Epidermal melanocyte (primary cell): ENCODE data around the gene FMN1.
"Not testable (repeated sequence)": the region's sequence is repeated elsewhere in the genome, so short reads cannot be mapped to it uniquely, and the experiment has no call there.

Experiments
- DNase-seq: peaks from one replicate; pipeline ENCODE4 v3.0.0; 2011; ENCODE audit warnings: low spot score; ENCODE audit not compliant: insufficient read length

The FMN1 gene

DNA sequence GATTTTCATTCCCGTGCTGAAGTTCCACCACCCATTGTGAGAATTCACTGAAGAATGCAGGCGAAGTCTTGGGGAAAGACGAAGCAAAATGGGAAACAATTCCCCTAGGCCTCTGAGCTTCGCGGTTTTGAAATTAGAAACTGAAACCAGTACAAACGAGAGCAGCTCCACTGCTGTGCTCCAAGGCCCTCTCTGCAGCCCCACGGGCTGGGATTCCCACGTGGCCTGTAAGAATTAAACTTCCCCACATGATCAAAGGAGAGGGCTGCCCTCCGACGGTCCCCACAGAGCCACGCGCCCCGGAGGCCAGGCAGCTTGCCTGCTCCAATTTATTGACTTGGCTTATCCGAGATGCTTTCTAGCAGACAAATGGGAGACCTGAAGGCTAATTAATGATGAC is 332.8 kb downstream of the FMN1 start:
- DNase-seq: peak; percentile 40

DNA sequence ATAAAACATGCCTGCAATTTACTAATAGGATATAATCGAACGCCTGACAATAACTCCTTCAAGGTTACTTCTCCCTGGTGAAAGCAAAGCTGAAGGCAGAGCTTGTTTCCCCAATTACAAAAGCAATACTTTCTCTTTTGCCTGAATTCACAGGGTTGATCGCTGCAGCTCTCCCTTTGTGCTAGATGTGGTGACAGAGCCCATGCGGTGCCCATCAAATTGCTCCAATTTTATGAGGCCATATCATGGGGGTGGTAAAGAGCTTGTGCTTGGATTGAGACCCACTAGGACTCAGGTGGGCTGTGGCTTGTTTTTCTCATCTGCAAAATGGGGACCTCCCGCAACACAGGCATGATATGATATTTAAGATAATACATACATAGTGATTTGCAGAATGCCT is 333.3 kb downstream of the FMN1 start:
- DNase-seq: no peak

DNA sequence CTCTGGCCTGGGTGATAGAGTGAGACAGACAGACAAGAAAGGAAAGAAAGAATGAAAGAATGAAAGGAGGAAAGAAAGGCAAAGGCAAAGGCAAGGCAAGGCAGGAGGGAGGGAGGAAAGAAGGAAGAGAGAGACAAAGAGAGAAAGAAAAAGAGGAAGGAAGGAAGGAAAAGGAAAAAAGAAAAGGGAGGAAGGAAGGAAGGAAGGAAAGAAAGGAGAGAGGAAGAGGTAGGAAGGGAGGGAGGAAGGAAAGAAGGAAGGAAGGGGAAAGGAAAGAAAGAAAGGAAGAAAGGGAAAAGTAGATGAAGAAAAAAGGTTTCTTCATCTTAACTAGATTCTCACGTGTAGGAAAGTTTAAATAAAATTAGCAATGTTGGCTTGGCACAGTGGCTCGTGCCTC is 334.5 kb downstream of the FMN1 start:
- no peak for DNase-seq

DNA sequence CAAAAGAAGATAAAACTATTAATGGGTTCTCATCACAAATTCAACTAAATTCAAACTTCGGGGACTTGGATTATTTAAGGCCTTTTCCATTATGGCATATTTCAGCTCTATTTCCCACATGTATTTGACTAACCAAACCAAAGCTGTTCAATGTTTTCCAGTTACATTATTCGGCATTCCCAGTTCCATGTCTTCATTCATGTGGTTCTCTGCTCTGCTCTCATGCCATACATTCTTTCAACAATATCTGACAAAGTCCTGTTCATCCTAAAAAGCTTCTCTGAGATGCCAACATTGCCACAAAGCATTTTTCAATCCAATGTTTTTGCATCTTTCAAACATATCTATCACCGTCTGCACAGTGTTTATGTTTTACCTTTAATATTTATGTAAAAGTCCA is 335.3 kb downstream of the FMN1 start:
- DNase-seq: no peak

DNA sequence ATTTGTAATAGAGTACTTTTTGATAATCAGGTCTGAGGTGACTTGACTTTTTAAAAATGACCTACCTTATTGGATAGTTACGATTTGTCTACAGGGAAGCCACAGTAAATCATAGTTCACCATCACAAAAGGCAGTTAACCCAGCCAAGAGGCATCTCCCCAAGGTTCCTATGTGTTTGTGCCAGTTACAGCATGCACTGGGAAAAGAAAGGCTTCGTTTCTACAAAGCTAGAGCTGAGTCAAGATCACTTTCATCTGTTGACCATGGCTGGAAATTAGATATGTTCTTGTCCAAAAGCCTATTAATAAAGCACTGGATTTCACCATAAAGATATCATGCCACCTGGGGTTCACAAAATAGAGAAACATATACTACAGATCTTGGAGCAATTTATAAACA is 336.8 kb downstream of the FMN1 start:
- DNase-seq: no peak

DNA sequence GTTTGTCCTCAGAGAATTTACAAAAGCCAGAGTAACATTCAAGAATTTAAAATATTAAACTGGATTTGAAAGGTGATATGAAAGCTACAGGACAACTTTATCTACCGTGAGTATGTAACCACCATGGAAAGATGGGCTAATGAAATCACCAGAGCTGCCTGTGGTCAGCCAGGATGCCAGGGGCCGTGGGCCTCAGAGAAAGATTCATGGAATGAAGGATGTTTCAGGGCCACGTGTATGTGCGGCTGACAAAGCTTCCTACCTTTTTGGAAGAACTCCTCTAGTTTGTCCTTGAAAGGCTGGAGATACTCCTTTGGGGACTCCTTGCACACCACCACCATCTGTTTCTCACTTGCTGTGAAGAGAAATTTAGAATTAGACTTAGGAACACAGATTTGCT is 337.8 kb downstream of the FMN1 start:
- no peak for DNase-seq

DNA sequence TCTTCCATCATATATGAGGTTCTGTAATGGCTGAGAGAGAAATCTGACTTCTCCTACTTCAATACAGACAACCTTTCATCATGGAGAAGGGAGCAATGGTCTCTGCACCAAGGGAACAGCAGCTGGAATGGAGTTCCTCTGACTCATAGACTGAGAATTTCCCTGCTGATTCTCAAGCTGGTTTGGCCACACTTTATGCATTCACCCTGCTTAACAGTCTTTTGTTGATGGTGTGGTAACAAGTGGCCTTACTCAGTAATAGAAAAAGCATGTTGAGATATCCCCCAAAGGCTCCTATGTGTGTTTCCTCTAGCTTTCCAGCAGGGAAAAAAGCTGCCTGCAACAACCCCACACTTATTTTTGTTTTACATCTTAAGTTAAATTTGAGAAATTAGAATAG is 338.6 kb downstream of the FMN1 start:
- peak; percentile 40 for DNase-seq

DNA sequence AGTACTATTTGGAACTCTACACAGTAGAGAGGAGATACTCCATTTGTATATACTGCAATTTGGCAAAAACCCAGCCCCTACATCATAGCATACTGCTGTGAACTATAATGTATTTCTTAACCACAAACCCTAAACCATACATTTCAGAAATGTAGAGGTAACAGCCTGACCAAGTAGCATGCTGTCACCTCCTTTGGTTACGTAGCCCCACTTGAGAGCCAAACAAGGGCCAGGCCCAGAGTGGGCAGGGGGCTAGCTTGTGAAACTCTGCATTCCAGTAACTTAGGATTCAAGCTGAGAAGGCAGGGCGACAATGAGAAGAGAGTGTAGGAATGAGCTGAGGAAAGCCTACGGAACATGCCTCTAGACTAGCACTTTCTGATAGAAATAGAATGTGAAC is 340.9 kb downstream of the FMN1 start:
- no peak for DNase-seq

DNA sequence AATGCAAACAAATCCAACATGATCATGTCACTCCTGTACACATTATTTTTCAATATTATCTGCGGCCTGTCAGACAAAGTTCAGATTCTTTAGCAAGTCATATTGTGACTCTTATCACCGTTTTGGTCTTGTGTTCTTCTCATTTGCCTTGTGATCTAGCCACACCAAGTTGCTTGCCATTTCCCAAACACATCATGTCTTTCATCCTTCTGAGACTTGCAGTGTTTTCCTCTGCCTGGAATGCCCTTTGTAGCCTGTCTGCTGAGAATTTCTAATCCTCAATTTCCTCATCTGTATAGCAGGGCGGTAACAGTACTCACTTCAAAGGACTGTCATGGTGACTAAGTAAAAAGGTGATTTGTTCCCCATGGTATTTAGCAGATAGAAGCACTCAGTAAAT is 341.7 kb downstream of the FMN1 start:
- no peak for DNase-seq

DNA sequence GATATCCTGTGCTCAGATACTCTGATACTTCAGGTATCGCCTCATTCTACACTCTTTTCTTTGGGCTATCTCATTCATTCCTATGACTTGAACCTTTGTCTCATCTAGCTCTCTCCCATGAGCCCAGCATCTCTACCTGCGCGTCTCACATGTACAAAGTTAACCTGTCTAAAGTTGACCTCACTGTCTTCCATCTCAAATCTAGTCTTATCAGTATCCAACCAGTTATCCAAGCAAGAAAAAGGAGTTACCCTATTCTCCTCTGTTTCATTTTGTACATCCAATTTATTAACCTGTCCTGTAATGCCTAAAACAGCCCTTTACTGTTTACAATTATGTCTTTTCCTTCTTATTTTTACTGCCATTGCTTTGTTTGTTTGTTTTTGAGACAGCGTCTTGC is 342.5 kb downstream of the FMN1 start:
- no peak for DNase-seq

DNA sequence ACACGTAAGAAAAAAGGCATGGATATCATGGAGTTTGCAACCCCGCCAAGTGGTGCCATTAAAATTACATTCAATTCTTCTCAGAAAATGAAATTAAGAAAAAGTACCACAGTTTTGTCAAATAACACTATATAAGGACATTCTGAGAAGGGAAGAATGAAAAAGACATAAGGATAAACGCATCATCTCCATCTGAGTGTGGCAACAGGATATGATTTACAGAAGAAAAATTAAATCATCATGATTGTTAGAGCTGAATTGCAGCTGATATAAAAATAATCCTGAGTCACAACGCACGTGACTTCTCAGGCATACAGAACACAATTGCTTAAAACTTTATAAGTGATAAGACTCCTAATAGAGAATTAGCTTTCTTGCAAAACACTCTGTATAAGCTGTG is 342.9 kb downstream of the FMN1 start:
- no peak for DNase-seq

DNA sequence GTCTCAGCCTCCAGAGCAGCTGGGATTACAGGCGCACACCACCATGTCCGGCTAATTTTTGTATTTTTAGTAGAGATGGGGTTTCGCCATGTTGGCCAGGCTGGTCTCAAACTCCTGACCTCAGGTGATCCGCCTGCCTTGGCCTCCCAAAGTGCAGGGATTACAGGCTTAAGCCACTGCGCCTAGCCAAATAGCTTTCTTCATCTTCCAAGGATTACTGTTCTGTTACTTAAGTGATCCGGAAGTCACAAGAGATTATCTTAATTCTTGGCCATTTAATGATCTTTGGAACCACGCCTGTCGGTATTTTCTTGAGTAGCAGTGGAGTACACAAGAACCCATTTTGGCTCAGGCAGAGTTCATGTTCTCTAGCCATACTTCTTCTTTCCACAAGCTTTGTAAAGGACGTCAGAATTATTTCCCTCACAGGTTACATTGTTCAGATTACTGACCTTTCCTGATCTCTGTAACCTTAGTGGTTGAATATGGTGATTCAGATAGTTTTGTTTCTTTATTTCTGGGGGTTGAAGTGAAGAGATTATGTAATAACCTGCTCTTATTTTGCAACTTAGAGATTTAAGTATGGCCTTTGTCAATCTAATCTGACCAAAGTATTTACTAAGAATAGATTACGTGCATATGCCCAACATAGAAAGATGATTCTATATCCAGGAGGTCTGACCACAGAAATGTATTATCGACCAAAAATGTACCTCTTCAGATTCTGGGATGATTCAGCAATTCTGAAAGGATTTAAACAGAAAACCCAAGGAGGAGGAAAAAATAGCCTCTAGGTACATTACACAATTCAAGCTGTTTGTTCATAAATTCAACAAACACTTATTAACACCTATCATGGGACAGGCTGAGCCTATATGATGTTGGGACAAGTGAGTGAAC is 344.5 kb downstream of the FMN1 start:
- no peak for DNase-seq

DNA sequence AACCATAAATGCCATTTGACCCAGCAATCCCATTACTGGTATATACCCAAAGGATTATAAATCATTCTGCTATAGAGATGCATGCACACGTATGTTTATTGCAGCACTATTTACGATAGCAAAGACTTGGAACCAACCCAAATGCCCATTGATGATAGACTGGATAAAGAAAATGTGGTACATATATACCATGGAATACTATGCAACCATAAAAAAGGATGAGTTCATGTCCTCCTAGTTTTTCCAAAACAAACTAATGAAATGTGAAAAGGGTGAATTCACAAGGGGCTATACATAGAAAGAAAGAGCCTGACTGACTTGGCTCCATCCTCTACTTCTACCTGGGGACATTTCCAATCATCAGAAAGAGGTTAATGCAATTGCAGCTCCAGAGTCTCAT is 347.8 kb downstream of the FMN1 start:
- DNase-seq: not testable (repeated sequence)

DNA sequence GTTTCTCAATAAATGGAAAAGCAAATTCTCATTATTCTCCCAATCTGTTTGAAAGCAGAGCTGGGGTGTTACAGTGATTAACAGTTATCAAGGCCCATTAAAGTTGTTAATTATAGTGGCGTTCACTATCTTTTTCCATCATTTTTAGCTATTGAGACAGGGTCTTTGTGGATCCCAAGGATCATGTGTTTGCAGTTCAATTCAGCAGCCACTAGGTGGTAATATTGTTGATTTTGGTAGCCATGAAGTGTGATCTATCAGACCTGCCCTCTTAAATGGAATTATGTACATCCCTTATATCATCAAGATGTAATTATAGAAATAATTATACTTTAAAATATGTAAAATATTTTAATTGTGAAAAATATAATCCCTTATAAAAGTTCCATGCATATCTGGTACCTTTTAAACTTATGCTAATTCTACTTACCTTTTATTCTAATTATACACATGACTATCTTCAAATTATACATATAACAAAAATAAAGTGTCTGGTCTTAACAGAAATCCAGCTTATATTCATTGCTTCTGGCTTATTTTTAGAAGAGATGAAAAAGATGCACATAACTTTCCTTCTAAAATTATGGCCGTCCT is 350.3 kb downstream of the FMN1 start:
- no peak for DNase-seq

DNA sequence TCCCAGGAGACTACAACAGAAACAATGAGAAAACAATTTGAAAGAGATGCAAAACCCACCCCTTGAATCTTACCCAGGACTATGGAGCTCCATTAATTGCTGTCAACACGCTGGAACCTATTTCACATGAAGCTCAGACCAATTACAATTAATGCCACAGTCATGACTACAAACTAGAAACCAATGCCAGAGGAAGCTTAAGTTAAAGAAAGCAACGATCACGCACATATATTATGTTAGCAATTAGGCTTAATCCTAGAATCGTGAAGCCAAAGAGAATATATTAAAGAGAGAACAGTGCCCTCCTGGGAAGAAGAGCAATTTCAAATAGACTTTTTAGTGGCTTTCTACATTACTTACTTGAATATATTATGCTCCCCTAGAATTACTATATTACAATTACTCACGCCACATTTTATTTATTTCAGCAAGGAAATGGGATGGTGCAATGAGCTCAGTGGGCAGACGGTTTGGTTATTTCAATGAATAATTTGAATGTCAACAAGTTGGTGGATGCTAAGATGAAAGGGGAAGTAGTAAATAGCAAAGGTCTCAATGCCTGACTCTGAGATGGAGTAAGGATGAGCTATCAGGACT is 351.2 kb downstream of the FMN1 start:
- no peak for DNase-seq

DNA sequence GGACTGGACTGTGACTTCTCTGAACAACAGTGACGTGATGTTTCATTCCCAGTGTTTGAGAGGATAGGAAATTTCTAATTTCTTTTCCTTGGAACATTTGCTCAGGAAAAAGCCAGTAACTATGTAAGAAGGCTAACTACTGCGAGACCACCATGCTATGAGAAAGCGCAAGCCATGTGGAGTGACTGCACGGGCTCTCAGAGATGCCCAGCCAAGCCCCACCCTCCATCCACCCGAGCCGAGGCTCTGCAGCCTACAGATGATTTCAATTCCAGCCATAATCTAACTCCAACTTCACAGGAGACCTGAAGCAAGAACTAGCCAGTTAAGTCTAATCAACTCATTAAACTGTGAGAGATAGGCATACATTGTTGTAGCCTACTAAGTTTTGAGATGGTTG is 352.4 kb downstream of the FMN1 start:
- DNase-seq: no peak

DNA sequence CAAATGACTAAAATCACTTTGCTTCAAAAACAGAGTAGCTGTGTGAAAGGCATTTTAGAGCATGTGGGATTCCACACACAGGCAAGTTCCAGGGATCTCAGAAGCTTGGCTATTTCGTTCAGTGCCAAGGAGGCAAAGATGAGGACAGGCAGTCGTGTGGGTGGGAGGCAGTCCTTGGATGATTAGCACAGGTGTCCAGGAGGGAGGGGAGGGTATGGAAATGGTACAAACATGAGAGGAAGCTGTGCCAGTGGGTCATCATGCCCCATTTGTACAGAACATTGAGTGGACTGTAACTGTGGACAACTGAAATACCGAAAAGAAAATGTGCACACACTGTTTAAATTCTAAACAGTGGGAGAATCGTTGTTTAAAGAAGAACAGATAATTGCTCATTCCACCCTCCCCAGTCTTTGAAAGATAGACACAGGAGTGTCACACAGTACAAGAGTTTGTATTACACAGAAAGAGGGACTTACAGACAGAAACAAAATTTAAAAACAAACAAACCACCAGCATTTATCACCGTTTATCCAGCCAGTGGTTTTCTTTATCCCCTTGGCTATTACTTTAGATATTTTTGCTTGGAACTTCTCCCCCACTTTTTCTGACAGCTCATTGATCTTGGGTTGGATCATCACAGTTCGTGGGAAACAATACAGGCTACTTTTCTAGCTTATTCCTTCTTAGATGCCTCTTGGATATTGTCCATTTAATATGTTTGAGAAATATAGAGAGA is 353.8 kb downstream of the FMN1 start:
- no peak for DNase-seq

DNA sequence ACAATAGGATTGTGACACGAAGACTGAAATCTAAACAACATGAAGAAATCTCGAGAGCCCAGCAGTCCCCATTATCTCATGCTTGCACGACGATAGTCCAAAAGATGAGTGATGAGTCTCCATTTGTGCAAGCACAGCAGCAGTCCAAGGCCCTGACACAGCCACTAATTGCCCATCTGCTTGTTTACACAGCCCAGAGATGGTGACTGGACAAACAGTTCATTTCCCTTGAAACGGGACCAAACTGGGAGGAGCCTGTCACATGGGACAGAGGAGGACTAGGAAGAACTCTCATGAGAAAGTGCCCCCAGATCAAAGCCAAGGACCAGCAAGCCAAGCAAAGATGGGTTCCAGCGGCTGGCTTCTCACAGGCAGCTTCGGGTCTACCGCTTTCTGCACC is 355.7 kb downstream of the FMN1 start:
- DNase-seq: no peak

DNA sequence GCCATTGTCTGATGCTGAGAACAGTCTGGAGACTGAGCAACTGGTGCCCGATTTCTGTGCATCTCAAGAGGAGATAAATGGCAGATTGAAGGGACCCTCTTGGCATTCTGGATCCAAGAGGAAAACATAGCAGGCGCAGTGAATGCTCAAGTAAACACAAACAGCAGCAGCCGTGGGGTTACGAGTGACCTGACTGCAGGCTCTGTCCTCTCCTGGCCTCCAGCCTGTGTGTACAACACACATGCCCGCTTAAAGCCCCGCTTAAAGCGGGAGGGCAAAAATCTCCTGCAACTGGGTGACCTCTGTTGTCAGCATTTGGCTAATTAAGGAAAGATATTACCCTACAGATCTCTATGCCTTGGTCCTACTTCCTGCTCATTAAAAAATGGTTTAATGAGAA is 356.2 kb downstream of the FMN1 start:
- no peak for DNase-seq

DNA sequence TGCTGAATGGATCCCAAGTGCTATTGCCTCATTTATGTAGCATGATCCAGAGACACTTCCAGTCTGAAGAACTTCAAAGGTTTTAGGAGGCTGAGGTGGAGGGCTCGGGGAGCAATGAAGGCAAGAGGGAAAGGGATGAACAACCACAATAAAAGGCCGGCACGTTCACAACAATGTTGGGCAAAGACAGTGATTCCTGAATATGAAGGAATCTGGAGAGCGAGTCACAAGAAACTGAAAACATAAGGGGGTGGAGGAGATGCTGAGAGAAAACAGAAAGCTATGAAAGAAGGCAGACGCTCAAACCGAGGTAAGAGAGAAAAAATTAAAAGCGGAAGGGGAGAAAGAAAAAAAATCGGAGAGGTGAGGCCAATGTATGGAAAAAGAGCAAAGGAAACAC is 356.6 kb downstream of the FMN1 start:
- DNase-seq: no peak

DNA sequence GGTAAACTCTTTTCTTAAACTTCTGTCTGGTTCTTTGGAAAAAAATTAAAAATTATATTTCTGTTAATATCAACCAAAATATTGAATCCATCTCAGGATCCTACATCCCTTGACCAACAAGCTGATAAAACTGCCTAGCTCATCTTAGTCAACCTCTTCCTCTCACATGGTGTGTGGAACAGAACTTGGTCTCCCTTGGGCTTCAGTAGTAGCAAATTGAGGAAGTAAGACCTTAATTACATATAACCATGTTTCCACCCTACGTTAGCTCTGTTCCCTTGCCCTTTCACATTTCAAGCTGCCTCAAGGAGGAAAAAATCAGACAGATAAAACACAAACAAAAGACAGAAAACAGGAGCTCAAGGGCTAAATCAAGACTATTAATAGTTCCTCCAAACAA is 360.4 kb downstream of the FMN1 start:
- no peak for DNase-seq

DNA sequence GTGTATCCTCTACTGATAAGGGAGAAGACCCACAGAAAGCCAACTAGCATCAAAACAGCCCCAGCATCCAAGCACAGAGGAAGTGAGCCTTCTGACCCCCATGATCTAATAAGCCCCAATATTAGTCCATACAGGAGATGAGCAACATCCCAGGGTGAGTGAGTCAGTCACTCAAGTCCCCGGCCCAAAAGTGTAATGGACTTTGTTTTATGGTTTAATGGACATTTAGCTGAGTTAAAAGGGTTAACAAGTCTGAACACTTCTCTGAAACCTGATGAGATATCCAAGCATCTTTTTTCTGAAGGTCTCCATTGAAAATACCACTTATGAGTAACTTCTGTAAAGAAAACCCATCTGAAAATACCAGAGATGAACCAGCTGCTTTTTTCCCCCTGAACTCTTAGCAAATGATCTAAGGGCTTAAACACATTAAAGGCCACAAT is 361.1 kb downstream of the FMN1 start:
- no peak for DNase-seq
